Measurements from ENCODE around the gene P4HA1.
"Not testable (repeated sequence)": the region's sequence is repeated elsewhere in the genome, so short reads cannot be mapped to it uniquely, and the experiment has no call there.

The P4HA1 gene

GRCh38 chr10:73042130-73042529 lies 54.5 kb downstream of the P4HA1 start:
- no peak for DNase-seq (ENCODE audit: low read depth)

DNA sequence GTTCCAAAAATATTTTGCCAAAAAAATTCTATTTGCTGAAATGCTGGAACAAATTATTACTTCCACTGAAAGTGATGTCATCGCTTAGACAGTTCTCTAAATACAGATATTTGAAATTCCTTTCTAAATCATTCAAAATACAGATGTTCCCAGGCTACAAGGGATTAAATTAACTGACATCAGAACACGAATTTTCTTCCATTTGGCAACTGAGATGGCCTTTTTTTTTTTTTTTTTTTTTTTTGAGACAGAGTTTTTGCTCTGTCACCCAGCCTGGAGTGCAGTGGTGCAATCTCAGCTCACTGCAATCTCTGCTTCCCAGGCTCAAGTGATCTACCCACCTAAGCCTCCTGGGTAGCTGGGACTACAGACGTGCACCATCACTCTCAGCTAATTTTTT lies 57.0 kb downstream of the P4HA1 start:
- peak; percentile 94 for DNase-seq (ENCODE audit: low read depth)

DNA sequence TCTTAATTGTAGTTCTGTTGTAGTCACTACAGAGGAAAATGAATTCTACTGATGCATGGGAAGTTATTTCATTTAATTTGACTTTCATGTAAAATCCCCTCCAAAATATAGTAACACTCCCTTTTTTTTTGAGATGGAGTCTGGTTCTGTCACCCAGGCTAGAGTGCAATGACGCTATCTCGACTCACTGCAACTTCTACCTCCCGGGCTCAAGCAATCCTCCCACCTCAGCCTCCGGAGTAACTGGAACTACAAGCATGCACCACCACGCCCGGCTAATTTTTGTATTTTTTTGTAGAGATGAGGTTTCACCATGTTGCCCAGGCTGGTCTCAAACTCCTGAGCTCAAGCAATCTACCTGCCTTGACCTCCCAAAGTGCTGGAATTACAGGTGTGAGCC lies 60.4 kb downstream of the P4HA1 start:
- not testable (repeated sequence) for DNase-seq (ENCODE audit: low read depth)

DNA sequence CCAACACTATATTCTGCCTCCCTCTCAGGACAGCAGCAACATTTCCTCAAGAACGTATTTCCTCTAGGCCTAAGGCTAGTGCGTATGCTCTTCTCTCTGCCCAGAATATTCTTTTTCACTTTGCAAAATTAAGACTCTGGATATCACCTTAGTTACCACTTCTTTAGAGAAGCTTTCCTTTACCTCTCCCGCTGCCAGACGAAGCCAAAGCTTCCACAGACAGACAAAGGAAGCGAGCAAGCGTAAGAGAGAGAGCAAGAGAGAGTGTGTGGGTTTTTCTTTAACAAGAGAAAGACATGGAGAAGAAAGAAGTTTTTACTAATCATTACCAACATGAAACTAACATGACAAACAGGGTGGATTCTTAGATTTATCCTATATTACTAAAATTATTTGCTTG lies 64.1 kb downstream of the P4HA1 start:
- DNase-seq (ENCODE audit: low read depth), result no peak

DNA sequence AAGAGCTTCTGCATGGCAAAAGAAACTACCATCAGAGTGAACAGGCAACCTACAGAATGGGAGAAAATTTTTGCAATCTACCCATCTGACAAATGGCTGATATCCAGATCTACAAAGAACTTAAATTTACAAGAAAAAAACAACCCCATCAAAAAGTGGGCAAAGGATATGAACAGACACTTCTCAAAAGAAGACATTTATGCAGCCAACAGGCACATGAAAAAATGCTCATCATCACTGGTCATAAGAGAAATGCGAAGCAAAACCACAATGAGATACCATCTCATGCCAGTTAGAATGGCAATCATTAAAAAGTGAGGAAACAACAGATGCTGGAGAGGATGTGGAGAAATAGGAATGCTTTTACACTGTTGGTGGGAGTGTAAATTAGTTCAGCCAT lies 70.0 kb downstream of the P4HA1 start:
- DNase-seq (ENCODE audit: low read depth), result not testable (repeated sequence)

DNA sequence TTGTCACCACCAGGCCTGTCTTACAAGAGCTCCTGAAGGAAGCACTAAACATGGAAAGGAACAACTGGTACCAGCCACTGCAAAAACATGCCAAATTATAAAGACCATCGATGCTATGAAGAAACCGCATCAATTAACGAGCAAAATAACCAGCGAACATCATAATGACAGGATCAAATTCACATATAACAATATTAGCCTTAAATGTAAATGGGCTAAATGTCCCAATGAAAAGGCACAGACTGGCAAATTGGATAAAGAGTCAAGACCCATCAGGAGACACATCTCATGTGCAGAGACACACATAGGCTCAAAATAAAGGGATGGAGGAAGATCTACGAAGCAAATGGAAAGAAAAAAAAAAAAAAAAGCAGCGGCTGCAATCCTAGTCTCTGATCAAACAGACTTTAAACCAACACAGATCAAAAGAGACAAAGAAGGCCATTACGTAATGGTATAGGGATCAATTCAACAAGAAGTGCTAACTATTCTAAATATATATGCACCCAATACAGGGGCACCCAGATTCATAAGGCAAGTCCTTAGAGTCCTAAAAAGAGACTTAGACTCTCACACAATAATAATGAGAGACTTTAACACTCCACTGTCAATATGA lies 73.1 kb downstream of the P4HA1 start:
- not testable (repeated sequence) for DNase-seq (ENCODE audit: low read depth)

- not testable (repeated sequence) for DNase-seq (ENCODE audit: low read depth)
Observed at GRCh38 chr10:73022961-73023360, 73.7 kb downstream of the P4HA1 start.

DNA sequence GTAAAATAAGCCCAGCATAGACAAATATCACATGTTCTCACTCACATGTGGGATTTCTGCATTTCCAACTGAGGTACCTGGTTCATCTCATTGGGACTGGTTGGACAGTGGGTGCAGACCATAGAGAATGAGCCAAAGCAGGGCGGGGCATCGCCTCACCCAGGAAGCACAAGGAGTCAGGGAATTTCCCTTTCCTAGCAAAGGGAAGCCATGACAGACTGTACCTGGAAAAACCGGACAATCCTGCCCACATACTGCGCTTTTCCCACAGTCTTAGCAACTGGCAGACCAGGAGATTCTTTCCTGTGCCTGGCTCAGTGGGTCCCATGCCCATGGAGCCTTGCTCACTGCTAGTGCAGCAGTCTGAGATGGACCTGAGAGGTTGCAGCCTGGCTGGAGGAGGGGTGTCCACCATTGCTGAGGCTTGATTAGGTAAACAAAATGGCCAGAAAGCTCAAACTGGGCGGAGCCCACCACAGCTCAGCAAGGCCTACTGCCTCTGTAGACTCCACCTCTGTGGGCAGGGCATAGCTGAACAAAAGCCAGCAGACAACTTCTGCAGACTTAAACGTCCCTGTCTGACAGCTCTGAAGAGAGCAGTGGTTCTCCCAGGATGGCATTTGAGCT lies 75.0 kb downstream of the P4HA1 start:
- not testable (repeated sequence) for DNase-seq (ENCODE audit: low read depth)

- DNase-seq (ENCODE audit: low read depth), result no peak
Observed at GRCh38 chr10:73021050-73021449, 75.6 kb downstream of the P4HA1 start.

DNA sequence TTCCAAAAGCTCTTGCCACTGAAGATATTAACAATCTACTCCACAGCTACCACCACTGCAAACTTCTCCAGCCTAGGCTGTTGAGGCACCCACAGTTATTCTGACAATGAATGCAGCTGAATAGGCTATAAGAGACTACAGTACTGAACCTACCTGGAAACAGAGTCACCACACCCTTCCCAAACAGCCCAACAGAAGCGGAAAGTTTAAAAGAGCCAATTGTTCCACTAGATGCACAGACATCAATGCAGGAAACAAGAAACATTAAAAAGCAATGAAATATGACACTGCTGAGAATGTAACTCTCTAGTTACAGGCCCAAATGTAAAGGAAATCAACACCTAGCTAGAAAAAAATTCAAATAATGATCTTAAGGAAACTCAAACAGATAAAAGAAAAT lies 77.6 kb downstream of the P4HA1 start:
- no peak for DNase-seq (ENCODE audit: low read depth)

DNA sequence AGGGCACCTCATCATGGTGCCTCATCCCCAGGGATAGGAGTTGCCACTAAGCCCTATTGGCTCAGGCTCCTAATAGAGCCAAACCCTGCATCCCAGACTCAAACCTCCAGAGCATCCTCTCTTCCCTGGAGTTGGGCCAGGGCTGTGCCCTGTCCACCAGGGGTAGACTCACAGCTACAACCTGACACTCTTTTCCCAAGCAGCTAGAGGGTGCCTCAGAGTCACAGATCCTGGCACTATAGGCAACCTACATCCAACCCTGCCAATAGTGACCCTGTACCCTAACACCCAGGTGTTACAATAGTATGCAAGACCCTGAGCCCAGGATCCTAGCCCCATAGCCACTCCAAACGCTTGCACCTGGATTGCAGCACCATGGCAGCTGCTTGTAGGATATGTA lies 78.0 kb downstream of the P4HA1 start:
- no peak for DNase-seq (ENCODE audit: low read depth)

DNA sequence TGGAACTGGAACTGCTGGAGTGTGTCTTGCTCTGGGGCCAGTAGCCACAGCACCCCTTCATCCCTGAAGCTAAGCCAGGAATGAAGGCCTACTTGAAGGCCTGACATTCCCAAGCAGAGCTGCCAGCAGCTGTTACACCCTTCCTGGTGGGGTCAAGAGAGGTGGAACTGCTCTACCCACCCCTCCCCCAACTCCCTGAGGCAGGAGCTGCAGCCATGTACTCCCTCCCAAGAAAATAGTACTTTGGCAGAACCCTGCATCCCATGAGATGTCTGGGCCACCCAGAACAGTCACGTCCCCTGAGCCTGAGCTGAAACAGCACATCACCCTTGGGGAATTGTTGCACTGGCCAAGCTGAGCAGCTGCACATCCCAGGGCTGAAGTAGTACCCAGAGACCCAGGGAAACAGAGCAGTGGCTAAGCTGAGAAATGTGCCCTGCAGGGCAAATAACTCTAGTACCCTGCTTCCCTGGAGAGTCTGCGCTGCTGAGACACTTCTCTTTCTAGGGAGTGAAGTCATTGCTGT lies 78.6 kb downstream of the P4HA1 start:
- no peak for DNase-seq (ENCODE audit: low read depth)

DNA sequence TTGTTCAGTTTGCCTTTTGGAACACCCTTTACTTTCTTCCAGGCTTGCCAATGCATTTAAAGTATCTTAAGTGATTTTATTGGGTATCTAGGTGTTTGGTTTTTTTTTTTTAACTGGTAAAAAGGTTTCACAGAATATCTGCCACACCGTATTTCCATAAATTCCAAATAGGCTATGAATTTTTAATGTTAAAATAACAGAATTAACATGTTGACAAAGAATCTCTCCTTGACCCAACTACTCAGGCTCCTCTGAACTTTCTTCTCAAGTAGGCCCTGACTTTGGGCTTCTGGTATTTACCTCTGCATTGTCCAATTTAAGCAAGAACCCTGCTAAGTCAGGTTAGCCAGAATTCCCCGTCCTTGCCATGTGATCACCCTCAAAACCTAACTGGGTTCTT lies 80.9 kb downstream of the P4HA1 start:
- DNase-seq (ENCODE audit: low read depth), result no peak

- no peak for DNase-seq (ENCODE audit: low read depth)
Observed at GRCh38 chr10:73003822-73004221, 92.8 kb downstream of the P4HA1 start.

DNA sequence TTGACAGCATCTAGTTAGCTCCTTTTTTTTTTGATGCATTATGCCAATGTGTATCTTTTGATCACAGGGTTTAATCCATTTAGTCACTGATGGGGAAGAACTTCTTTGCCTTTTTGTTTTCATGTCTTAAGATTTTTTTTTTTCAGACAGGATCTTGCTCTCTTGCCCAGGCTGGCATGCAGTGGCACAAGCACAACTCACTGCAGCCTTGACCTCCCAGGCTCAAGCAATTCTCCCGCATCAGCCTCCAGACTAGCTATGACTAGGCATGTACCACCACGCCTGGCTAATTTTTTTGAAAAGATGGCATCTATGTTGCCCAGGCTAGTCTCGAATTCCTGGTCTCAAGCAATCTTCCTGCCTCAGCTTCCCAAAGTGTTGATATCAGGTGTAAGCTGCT lies 95.7 kb downstream of the P4HA1 start:
- DNase-seq (ENCODE audit: low read depth), result no peak

DNA sequence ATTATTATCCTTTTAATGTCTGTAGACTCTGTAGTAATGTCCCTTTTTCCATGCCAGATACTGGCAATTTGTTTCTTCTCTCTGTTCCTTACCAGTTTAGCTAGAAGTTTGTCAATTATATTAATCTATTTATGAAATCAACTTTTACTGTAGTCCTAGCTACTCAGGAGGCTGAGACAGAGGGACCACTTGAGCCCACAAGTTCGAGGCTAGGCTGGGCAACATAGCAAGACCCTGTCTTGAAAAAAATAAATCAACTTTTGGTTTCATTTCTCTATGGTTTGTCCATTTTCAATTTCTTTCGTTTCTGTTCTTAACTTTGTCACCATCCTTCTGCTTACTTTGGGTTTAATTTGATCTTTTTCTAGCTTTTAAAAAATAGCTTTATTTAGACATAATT lies 99.6 kb downstream of the P4HA1 start:
- DNase-seq (ENCODE audit: low read depth), result no peak

DNA sequence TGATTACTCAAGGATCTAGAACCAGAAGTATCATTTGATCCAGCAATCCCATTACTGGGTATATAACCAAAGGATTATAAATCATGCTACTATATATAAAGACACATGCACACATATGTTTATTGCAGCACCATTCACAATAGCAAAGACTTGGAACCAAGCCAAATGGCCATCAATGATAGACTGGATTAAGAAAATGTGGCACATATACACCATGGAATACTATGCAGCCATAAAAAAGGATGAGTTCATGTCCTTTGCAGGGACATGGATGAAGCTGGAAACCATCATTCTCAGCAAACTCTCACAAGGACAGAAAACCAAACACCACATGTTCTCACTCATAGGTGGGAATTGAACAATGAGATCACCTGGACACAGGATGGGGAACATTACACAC lies 101.2 kb downstream of the P4HA1 start:
- DNase-seq (ENCODE audit: low read depth), result not testable (repeated sequence)

DNA sequence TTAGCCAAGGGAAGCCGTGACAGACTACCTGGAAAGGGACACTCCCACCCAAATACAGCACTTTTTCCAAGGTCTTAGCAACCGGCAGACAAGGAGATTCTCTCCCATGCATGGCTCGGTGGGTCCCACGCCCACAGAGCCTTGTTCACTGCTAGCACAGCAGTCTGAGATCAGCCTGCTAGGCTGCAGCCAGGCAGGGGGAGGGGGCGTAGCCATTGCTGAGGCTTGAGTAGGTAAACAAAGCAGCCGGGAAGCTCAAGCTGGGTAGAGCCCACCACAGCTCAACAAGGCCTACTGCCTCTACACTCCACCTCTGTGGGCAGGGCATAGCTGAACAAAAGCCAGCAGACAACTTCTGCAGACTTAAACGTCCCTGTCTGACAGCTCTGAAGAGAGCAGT lies 106.9 kb downstream of the P4HA1 start:
- not testable (repeated sequence) for DNase-seq (ENCODE audit: low read depth)

DNA sequence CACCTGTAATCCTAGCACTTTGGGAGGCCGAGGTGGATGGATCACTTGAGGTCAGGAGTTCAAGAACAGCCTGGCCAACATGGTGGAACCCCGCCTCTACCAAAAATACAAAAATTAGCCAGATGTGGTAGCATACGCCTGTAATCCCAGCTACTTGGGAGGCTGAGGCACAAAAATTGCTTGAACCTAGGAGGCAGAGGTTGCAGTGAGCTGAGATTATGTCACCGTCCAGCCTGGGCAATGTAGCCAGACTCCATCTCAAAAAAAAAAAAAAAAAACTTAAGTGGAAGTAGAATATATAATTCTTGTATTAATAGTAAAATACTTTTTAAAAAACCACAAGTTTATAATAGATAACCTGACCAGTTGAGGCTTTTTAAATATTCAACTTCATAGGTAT lies 112.0 kb downstream of the P4HA1 start:
- DNase-seq (ENCODE audit: low read depth), result not testable (repeated sequence)

GRCh38 chr10:72981882-72982529 lies 114.7 kb downstream of the P4HA1 start:
- DNase-seq (ENCODE audit: low read depth), result no peak

- DNase-seq (ENCODE audit: low read depth), result no peak
Observed at GRCh38 chr10:72981028-72981881, 115.4 kb downstream of the P4HA1 start.

GRCh38 chr10:72980348-72980747 lies 116.3 kb downstream of the P4HA1 start:
- DNase-seq (ENCODE audit: low read depth), result no peak
